GM23338 (cell line): ENCODE results near the gene OLFML2B. TPM values are rescaled to one million over a fixed set of nuclear protein-coding genes. Genes with fewer than 3 reads are reported as not detected.

Source experiments
- ATAC-seq: fragments of 200-7000 bp; cut with Tn5 transposase; 3 replicates; pipeline ENCODE4 v1.9.1; 2020
- DNase-seq: peaks from one replicate; pipeline ENCODE4 v3.0.0-alpha.2; 2015; ENCODE audit warnings: low spot score
- H2AFZ ChIP-seq: fragments of 200-600 bp; sonication (generic); 2 replicates; pipeline ENCODE4 v1.8.0; 2016; ENCODE audit warnings: antibody characterized with exemption, mild to moderate bottlenecking, moderate library complexity
- H3F3A ChIP-seq: fragments of 200-600 bp; sonication (generic); replicated peaks from 2 replicates; pipeline ENCODE4 v1.8.0; 2017; ENCODE audit warnings: antibody characterized with exemption, mixed run types, low read depth
- H3K27ac ChIP-seq: fragments of 200-600 bp; sonication (generic); 2 replicates; pipeline ENCODE4 v1.6.1; 2016; ENCODE audit warnings: low read depth
- H3K27me3 ChIP-seq: fragments of 200-600 bp; sonication (generic); 2 replicates; pipeline ENCODE4 v1.8.0; 2016; ENCODE audit warnings: mild to moderate bottlenecking, mixed run types, moderate library complexity; ENCODE audit not compliant: insufficient read depth
- H3K36me3 ChIP-seq: fragments of 200-600 bp; sonication (generic); 2 replicates; pipeline ENCODE4 v1.8.0; 2016; ENCODE audit warnings: mild to moderate bottlenecking; ENCODE audit not compliant: insufficient read depth
- H3K4me1 ChIP-seq: fragments of 200-600 bp; sonication (generic); 2 replicates; pipeline ENCODE4 v1.8.0; 2016; ENCODE audit warnings: mild to moderate bottlenecking, moderate library complexity; ENCODE audit not compliant: insufficient read depth
- H3K4me2 ChIP-seq: fragments of 200-600 bp; sonication (generic); 2 replicates; pipeline ENCODE4 v1.7.1; 2017; ENCODE audit warnings: mixed run types
- H3K4me3 ChIP-seq: fragments of 200-600 bp; sonication (generic); 2 replicates; pipeline ENCODE4 v1.6.1; 2016; ENCODE audit warnings: mixed run types
- H3K79me2 ChIP-seq: fragments of 200-600 bp; sonication (generic); replicated peaks from 2 replicates; pipeline ENCODE4 v1.8.0; 2017; ENCODE audit warnings: mild to moderate bottlenecking; ENCODE audit not compliant: insufficient read depth
- H3K9me2 ChIP-seq: fragments of 200-600 bp; sonication (generic); 2 replicates; pipeline ENCODE4 v1.8.0; 2017; ENCODE audit not compliant: insufficient read depth
- H4K20me1 ChIP-seq: fragments of 200-600 bp; sonication (generic); replicated peaks from 2 replicates; pipeline ENCODE4 v1.8.0; 2017; ENCODE audit warnings: mild to moderate bottlenecking; ENCODE audit not compliant: insufficient read depth
- H3K27ac Mint-ChIP-seq: 2 replicates; pipeline ENCODE4 v1.8.0; 2020; ENCODE audit warnings: inconsistent platforms, mild to moderate bottlenecking, moderate library complexity, mixed read lengths
- H3K27me3 Mint-ChIP-seq: 3 replicates; pipeline ENCODE4 v1.8.0; 2022; ENCODE audit warnings: low read depth, mild to moderate bottlenecking, moderate library complexity, mixed read lengths, inconsistent platforms; ENCODE audit not compliant: insufficient read depth, poor library complexity
- H3K36me3 Mint-ChIP-seq: 3 replicates; pipeline ENCODE4 v1.8.0; 2021; ENCODE audit warnings: low read depth, mild to moderate bottlenecking, inconsistent platforms, moderate library complexity, mixed read lengths
- H3K4me1 Mint-ChIP-seq: 3 replicates; pipeline ENCODE4 v1.8.0; 2020; ENCODE audit warnings: mild to moderate bottlenecking, inconsistent platforms, mixed read lengths
- H3K4me3 Mint-ChIP-seq: 3 replicates; pipeline ENCODE4 v1.8.0; 2021; ENCODE audit warnings: moderate library complexity, mild to moderate bottlenecking, inconsistent platforms, mixed read lengths
- H3K9me3 Mint-ChIP-seq: 3 replicates; pipeline ENCODE4 v1.8.0; 2020; ENCODE audit warnings: moderate library complexity, mild to moderate bottlenecking, inconsistent platforms, mixed read lengths
- CREB1 ChIP-seq: fragments of 250-450 bp; sonication (Bioruptor Pico); IDR thresholded peaks from 2 replicates; pipeline ENCODE4 v1.5.0; 2020; ENCODE audit warnings: low read depth, mild to moderate bottlenecking, moderate library complexity
- CTCF ChIP-seq, 2 experiments: fragments of 200-600 bp in 1 of 2; sonication (generic) in 1 of 2; conservative IDR thresholded peaks; 2 replicates each; pipeline versions ENCODE4 v1.5.1 to v1.6.1; 2016 to 2017; ENCODE audit warnings: antibody characterized with exemption in 2 of 2, low read depth in 2 of 2, mild to moderate bottlenecking in 2 of 2, moderate library complexity in 1 of 2
- ETS1 ChIP-seq: IDR thresholded peaks from 2 replicates; pipeline ENCODE4 v1.6.1; 2016; ENCODE audit warnings: antibody characterized with exemption
- EZH2 ChIP-seq: fragments of 200-600 bp; sonication (generic); IDR thresholded peaks from one replicate; pipeline ENCODE4 v1.8.0; 2017; ENCODE audit warnings: antibody characterized with exemption, mild to moderate bottlenecking, low read depth; ENCODE audit not compliant: unreplicated experiment
- EZH2phosphoT487 ChIP-seq: fragments of 200-600 bp; sonication (generic); IDR thresholded peaks from one replicate; pipeline ENCODE4 v1.8.1; 2018; ENCODE audit warnings: antibody characterized with exemption; ENCODE audit not compliant: unreplicated experiment
- NANOG ChIP-seq: IDR thresholded peaks from 2 replicates; pipeline ENCODE4 v1.6.1; 2016; ENCODE audit warnings: antibody characterized with exemption, borderline replicate concordance
- POLR2AphosphoS5 ChIP-seq: IDR thresholded peaks from 2 replicates; pipeline ENCODE4 v1.6.1; 2016; ENCODE audit warnings: antibody characterized with exemption, low read depth
- REST ChIP-seq: IDR thresholded peaks from one replicate; pipeline ENCODE4 v1.6.1; 2018; ENCODE audit warnings: antibody characterized with exemption; ENCODE audit not compliant: unreplicated experiment
- STAT1 ChIP-seq: IDR thresholded peaks from one replicate; pipeline ENCODE4 v1.6.1; 2016; ENCODE audit warnings: antibody characterized with exemption; ENCODE audit not compliant: unreplicated experiment
- ZNF114 ChIP-seq: fragments of 250-450 bp; sonication (Bioruptor Pico); IDR thresholded peaks from 2 replicates; pipeline ENCODE4 v1.5.0; 2020; ENCODE audit warnings: mild to moderate bottlenecking, moderate library complexity
- ZNF462 ChIP-seq: fragments of 250-450 bp; sonication (Bioruptor Pico); IDR thresholded peaks from 2 replicates; pipeline ENCODE4 v1.5.0; 2020; ENCODE audit warnings: mild to moderate bottlenecking, moderate library complexity
- polyA plus RNA-seq: library from polyadenylated mRNA; unstranded; fragments of >200 nt; fragmentation: Nextera tagmentation; extraction: Ambion mirVana; gene quantifications from 2 replicates; pipeline ENCODE4 v1.2.1, GENCODE V29; 2016
- total RNA-seq: library from RNA; depleted of rRNA; stranded (reverse); fragments of >200 nt; shearing (Covaris generic); gene quantifications from 2 replicates; pipeline ENCODE4 v1.2.3, GENCODE V29; 2014

The OLFML2B gene
- total and polyA plus RNA-seq, 2 experiments from 2014 or later: 2.9 to 4.3 TPM

- no peak for TF ChIP-seq CTCF (conservative IDR thresholded peaks at IDR 0.05; ENCODE audit: low read depth in 2 of 2)
- TF ChIP-seq ZNF114 (CRISPR knock-in tag): no peak
Observed at GRCh38 chr1:162036163-162036562, 12.5 kb upstream of the OLFML2B start (continued).

- Histone ChIP-seq H3K4me2 (no peak overlapping the region), H3K4me3 (no peak overlapping the region), H3K4me1 (no peaks in the 10 kb centered on the region), H3F3A (no peaks in the 10 kb centered on the region), H3K79me2 (no peaks in the 10 kb centered on the region), H3K27ac (no peak overlapping the region), H3K9me2 (no peaks in the 10 kb centered on the region), H2AFZ (no peak overlapping the region), H3K36me3 (no peaks in the 10 kb centered on the region), H3K27me3 (no peaks in the 10 kb centered on the region), H4K20me1 (no peaks in the 10 kb centered on the region)
- Mint-ChIP-seq H3K27me3 (peaks cover 2% of the 10 kb centered on the region), H3K4me1 (no peaks in the 10 kb centered on the region), H3K36me3 (no peaks in the 10 kb centered on the region), H3K4me3 (no peak overlapping the region), H3K27ac (no peak overlapping the region), H3K9me3 (no peaks in the 10 kb centered on the region)
- DNase-seq: no peak
- no peak for ATAC-seq
- TF ChIP-seq EZH2: no peak
- TF ChIP-seq STAT1: no peak
- TF ChIP-seq CREB1 (CRISPR knock-in tag): no peak
- TF ChIP-seq NANOG: no peak
- no peak for TF ChIP-seq EZH2phosphoT487
- TF ChIP-seq ZNF462 (CRISPR knock-in tag): no peak
- no peak for TF ChIP-seq REST
- no peak for TF ChIP-seq ETS1
- TF ChIP-seq POLR2AphosphoS5: no peak
- TF ChIP-seq CTCF (conservative IDR thresholded peaks at IDR 0.05; ENCODE audit: low read depth in 2 of 2): no peak
Observed at GRCh38 chr1:162035241-162035640, 11.6 kb upstream of the OLFML2B start.
